ENCODE data around the gene HOXD10. TPM values are rescaled to one million over a fixed set of nuclear protein-coding genes. Genes with fewer than 3 reads are reported as not detected.

The HOXD10 gene
- total RNA-seq, 2 experiments from 2014 or later: not detected

GRCh38 chr2:176132205-176133171 is 15.9 kb downstream of the HOXD10 start:
- H3K9me2 ChIP-seq (ENCODE audit: insufficient read depth, low read length): no peaks in the 10 kb centered on the region
- H2AFZ ChIP-seq (ENCODE audit: low read length): no peak overlapping the region
- no TSS peak for BruUV-seq (replicated peaks)
- CTCF ChIA-PET (ENCODE audit: unreplicated experiment): interaction anchor here (1.2 kb wide), 1 partner anchor 322 kb away, joined by 7 read pairs; no protein-coding TSS in a partner anchor
- H3K9me3 ChIP-seq (ENCODE audit: low read length): no peaks in the 10 kb centered on the region
- no peak overlapping the region for H3K27ac ChIP-seq (ENCODE audit: low read depth, low read length, poor library complexity, severe bottlenecking)
- POLR2A ChIA-PET: interaction anchor here (0.7 to 1.0 kb wide), 3 partner anchors 164 to 422 kb away, joined by 4 to 8 read pairs (median 7); no protein-coding TSS in a partner anchor
- intact Hi-C loops (cut with micrococcal nuclease; ENCODE audit: unreplicated experiment): no loop called here
- H4K20me1 ChIP-seq (ENCODE audit: insufficient read depth, low read length): no peaks in the 10 kb centered on the region
- H3K4me1 ChIP-seq (ENCODE audit: insufficient read depth, low read length, poor library complexity, severe bottlenecking): no peaks in the 10 kb centered on the region
- H3K79me2 ChIP-seq (ENCODE audit: insufficient read depth, low read depth, low read length): no peaks in the 10 kb centered on the region
- H3K4me2 ChIP-seq (ENCODE audit: low read length): peak overlapping the region; percentile 35
- TF ChIP-seq EZH2phosphoT487 (IDR thresholded peaks at IDR 0.05; ENCODE audit: borderline replicate concordance, low read depth, low read length): peak; percentile 64; the same call in 1 of the 2 replicates
- TF ChIP-seq CTCF (conservative IDR thresholded peaks at IDR 0.05; ENCODE audit: low read length): no peak
- no peaks in the 10 kb centered on the region for H3K36me3 ChIP-seq (ENCODE audit: insufficient read depth, low read length)
- DNase-seq (ENCODE audit: low spot score): no peak
- H3K4me3 ChIP-seq (ENCODE audit: low read depth, low read length, poor library complexity, severe bottlenecking): peak overlapping the region; percentile 36

- Histone ChIP-seq H3K4me2 (ENCODE audit: low read length) (no peak overlapping the region), H4K20me1 (ENCODE audit: insufficient read depth, low read length) (no peaks in the 10 kb centered on the region), H3K4me3 (ENCODE audit: low read depth, low read length, poor library complexity, severe bottlenecking) (no peak overlapping the region), H3K9me3 (ENCODE audit: low read length) (no peaks in the 10 kb centered on the region), H3K4me1 (ENCODE audit: insufficient read depth, low read length, poor library complexity, severe bottlenecking) (no peaks in the 10 kb centered on the region), H3K27ac (ENCODE audit: low read depth, low read length, poor library complexity, severe bottlenecking) (no peak overlapping the region), H3K36me3 (ENCODE audit: insufficient read depth, low read length) (no peaks in the 10 kb centered on the region), H2AFZ (ENCODE audit: low read length) (no peak overlapping the region), H3K9me2 (ENCODE audit: insufficient read depth, low read length) (no peaks in the 10 kb centered on the region), H3K79me2 (ENCODE audit: insufficient read depth, low read depth, low read length) (no peaks in the 10 kb centered on the region)
- intact Hi-C loops (cut with micrococcal nuclease; ENCODE audit: unreplicated experiment): no loop called here
- ChIA-PET POLR2A (interaction anchor here (0.7 kb wide), 1 partner anchor 455 kb away, joined by 3 read pairs; no protein-coding TSS in a partner anchor), CTCF (ENCODE audit: unreplicated experiment) (no interaction called here)
- no peak for TF ChIP-seq EZH2phosphoT487 (IDR thresholded peaks at IDR 0.05; ENCODE audit: borderline replicate concordance, low read depth, low read length)
- TF ChIP-seq CTCF (conservative IDR thresholded peaks at IDR 0.05; ENCODE audit: low read length): no peak
- no peak for DNase-seq (ENCODE audit: low spot score)
- no TSS peak for BruUV-seq (replicated peaks)
These were observed 16.8 kb downstream of the HOXD10 start for GRCh38 chr2:176133389-176133788.

GRCh38 chr2:176134035-176134434 is 17.5 kb downstream of the HOXD10 start:
- H2AFZ ChIP-seq (ENCODE audit: low read length): no peak overlapping the region
- H3K4me3 ChIP-seq (ENCODE audit: low read depth, low read length, poor library complexity, severe bottlenecking): no peak overlapping the region
- H3K4me2 ChIP-seq (ENCODE audit: low read length): no peak overlapping the region
- no peaks in the 10 kb centered on the region for H3K4me1 ChIP-seq (ENCODE audit: insufficient read depth, low read length, poor library complexity, severe bottlenecking)
- ChIA-PET CTCF (ENCODE audit: unreplicated experiment) (no interaction called here), POLR2A (interaction anchor here (0.7 kb wide), 1 partner anchor 454 kb away, joined by 3 read pairs; no protein-coding TSS in a partner anchor)
- TF ChIP-seq CTCF (conservative IDR thresholded peaks at IDR 0.05; ENCODE audit: low read length): no peak
- TF ChIP-seq EZH2phosphoT487 (IDR thresholded peaks at IDR 0.05; ENCODE audit: borderline replicate concordance, low read depth, low read length): no peak
- no peaks in the 10 kb centered on the region for H4K20me1 ChIP-seq (ENCODE audit: insufficient read depth, low read length)
- no TSS peak for BruUV-seq (replicated peaks)
- H3K9me3 ChIP-seq (ENCODE audit: low read length): no peaks in the 10 kb centered on the region
- no peak for DNase-seq (ENCODE audit: low spot score)
- H3K79me2 ChIP-seq (ENCODE audit: insufficient read depth, low read depth, low read length): no peaks in the 10 kb centered on the region
- intact Hi-C loops (cut with micrococcal nuclease; ENCODE audit: unreplicated experiment): no loop called here
- no peaks in the 10 kb centered on the region for H3K9me2 ChIP-seq (ENCODE audit: insufficient read depth, low read length)
- H3K27ac ChIP-seq (ENCODE audit: low read depth, low read length, poor library complexity, severe bottlenecking): no peak overlapping the region
- H3K36me3 ChIP-seq (ENCODE audit: insufficient read depth, low read length): no peaks in the 10 kb centered on the region
